NCI-H1105 (cell line): Measurements from ENCODE around the gene MYLK2.
A peak's percentile ranks its signal among the peaks of the same experiment; 100 is the strongest.
"Not testable (repeated sequence)": the region's sequence is repeated elsewhere in the genome, so short reads cannot be mapped to it uniquely, and the experiment has no call there.

Source experiments
- DNase-seq: peaks from one replicate; lab custom pipeline; 2025; lab: John Stamatoyannopoulos, UW

Gene MYLK2

GRCh38 chr20:31815408-31816188, 3.6 kb upstream of the MYLK2 start:
- no peak for DNase-seq

DNA sequence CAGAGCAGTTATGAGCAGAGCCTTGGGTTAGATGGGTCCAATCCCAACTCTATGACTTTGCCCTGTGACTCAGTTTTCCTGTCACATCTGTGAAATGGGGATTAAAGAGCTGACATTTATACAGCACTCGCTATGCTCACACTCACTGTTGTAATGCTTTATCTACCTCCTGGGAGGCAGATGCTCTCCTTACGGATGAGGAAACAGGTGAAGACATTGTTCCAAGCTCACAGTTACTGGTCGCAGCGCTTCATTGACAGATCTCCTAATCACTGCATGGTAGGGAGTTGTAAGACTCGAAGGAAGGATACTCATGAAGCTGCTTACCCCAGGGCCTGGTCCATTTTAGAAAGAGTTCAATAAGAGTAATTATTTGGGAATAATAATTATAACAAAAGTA, 2.9 kb upstream of the MYLK2 start:
- no peak for DNase-seq

GRCh38 chr20:31817461-31817860, 1.7 kb upstream of the MYLK2 start:
- no peak for DNase-seq

DNA sequence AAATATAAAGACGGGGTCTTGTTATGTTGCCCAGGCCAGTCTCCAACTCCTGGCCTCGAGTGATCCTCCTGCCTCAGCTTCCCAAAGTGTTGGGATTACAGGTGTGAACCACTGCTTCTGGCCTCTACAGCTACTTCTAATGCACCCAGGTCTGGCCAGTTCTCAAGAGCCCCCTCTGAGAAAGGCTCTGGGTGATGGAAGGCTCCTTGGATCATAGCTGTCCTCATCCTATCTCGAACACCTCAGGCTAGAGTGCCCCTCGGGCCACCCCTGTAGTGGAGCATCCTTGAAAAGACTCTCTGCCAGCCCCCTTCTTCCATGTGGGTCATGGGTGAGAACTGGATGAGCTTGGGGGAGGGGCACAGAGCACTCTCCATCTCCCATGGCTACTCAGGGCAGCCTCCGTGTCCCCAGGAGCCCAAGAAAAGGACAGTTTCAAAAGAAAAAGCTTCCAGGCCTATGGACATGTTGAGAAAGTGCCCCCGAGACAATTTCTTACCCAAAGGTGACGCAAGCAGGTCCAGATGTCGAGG, 714 bp upstream of the MYLK2 start:
- DNase-seq = no peak

DNA sequence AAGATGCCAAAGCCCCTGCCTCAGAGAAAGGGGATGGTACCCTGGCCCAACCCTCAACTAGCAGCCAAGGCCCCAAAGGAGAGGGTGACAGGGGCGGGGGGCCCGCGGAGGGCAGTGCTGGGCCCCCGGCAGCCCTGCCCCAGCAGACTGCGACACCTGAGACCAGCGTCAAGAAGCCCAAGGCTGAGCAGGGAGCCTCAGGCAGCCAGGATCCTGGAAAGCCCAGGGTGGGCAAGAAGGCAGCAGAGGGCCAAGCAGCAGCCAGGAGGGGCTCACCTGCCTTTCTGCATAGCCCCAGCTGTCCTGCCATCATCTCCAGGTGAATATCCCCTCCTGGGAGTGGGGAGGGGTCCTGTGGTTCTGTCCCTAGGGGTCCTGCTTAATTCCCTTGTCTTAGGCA, 1.1 kb downstream of the MYLK2 start:
- no peak for DNase-seq

DNA sequence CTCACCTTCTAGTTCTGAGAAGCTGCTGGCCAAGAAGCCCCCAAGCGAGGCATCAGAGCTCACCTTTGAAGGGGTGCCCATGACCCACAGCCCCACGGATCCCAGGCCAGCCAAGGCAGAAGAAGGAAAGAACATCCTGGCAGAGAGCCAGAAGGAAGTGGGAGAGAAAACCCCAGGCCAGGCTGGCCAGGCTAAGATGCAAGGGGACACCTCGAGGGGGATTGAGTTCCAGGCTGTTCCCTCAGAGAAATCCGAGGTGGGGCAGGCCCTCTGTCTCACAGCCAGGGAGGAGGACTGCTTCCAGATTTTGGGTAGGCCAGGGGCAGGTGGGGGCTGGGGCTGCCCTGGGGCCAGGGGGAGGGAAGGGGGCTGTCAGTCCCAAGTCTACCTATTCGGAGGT, 2.3 kb downstream of the MYLK2 start:
- DNase-seq = no peak

- peak; percentile 97 for DNase-seq
Measured at GRCh38 chr20:31822421-31823330, 3.5 kb downstream of the MYLK2 start.

GRCh38 chr20:31823360-31824124, 4.4 kb downstream of the MYLK2 start:
- no peak for DNase-seq

GRCh38 chr20:31824125-31824485, 4.9 kb downstream of the MYLK2 start:
- no peak for DNase-seq

GRCh38 chr20:31824554-31825313, 5.6 kb downstream of the MYLK2 start:
- DNase-seq = no peak

DNA sequence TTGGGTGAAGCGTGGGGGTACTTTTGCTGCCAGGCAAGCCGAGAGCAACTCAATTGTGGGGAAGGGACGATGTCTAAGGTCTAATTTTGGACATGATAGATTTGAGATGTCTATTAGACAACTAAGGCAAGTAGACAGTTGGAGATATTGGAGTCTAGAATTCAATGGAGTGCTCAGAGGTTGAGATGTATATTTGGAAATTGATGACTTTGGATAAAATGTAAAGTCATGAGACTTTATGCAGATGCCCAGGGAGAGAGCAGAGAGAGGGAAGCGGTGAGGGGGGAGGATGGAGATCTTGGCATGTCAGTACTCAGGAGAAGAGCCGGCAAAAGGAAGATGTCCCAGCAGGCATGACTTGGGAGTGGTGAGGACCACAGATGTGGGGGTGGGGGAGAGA, 6.9 kb downstream of the MYLK2 start:
- DNase-seq = no peak

- DNase-seq = no peak
Measured at GRCh38 chr20:31827059-31827458, 7.9 kb downstream of the MYLK2 start.

DNA sequence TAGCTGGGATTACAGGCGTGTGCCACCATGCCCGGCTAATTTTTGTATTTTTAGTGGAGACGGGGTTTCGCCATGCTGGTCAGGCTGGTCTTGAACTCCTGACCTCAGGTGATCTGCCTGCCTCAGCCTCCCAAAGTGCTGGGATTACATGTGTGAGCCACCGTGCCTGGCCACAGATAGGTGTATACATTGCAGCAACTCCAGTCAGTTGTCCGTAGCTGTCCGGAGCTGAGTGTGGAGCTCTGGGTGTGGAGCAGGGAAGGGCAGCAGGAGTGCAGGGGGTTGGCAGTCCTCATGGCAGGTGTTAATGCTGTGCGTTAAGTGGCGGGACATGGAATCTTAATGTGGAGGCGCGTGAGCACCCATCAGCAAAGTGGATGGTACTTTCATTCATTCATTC, 8.9 kb downstream of the MYLK2 start:
- not testable (repeated sequence) for DNase-seq

DNA sequence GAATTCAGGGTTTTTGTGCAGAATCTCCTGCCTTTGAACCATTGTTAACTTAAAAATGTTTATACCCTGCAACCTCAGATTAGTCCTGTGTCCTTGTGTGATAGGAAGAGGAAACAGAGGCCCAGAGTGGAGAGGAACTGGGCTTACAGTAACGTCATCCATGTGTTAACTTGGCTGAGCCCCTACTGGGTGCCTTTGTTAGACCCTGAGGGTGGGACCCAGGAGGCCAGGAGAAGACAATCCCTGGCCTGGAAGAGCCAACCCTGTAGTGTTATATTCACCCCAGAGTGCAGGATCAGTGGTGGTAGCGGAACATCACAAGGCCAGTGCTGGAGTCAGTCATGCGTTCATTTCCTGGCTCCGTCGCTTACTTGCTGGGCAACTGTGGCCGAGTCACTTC, 10.6 kb downstream of the MYLK2 start:
- DNase-seq = no peak

- DNase-seq = no peak
Measured at GRCh38 chr20:31830406-31830981, 11.3 kb downstream of the MYLK2 start.

DNA sequence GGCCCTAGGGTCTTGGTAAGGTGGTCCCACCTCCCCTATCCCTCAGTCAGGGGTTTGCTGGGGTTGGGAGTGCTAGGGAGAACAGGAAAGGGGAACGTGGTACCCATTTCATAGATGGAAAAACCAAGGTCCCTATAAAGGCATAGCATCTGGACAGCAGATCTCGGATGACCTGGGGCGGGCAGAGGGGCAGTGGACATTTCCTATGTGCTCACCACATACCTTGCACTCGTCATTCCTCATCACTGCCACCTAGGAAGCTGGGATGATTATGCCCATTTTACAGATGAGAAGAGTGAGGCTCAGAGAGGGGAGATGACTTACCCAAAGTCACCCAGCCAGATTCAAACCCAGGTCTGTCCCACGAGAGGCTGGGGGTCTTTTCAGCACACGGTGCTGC, 12.1 kb downstream of the MYLK2 start:
- no peak for DNase-seq

DNA sequence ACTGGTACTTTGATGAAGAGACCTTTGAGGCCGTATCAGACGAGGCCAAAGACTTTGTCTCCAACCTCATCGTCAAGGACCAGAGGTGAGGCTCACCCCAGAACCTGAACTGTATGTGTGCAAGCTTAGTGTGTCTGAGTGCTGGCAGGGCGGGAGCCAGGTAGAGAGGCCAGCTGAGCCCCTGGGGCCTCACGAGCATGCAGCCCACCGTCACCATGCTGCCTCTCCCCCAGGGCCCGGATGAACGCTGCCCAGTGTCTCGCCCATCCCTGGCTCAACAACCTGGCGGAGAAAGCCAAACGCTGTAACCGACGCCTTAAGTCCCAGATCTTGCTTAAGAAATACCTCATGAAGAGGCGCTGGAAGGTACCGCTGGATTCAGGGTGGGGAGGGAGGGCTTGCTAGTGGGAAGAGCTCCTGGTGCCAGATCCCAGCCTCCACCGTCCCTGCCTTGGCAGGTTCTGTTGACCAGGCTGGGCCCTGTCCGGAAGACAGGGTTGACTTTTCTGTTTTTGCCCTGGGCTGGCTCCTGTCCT, 12.7 kb downstream of the MYLK2 start:
- DNase-seq = no peak

- no peak for DNase-seq
Measured at GRCh38 chr20:31833130-31833930, 14.2 kb downstream of the MYLK2 start.

DNA sequence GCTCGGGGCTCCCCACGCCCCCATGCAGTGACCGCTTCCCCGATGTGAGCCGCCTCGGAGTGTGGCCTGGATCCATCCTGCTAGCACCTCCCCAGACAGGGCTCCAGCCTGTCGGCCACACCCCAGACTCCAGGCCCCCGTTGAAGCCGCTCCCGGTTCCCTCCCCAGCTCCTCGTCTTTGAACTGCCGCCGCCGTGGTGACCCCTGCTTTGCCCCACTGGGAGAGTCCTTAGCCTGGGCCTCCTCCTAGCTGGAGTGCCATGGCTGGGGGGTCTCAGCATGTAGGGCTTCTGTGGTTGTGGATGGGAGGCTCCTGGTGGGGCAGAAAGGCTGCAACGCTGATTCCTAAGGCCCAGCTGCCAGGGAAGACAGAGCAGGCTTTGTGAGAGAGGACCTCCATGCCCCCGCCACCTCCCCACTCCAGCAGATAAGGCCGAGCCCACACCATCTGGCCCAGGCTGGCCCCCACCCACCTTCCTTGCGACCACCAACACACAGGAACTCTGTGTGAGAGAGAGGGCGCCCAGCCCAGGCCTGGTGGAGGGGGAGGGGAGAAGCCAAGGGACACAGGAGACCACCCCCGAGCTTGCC, 14.9 kb downstream of the MYLK2 start:
- no peak for DNase-seq

DNA sequence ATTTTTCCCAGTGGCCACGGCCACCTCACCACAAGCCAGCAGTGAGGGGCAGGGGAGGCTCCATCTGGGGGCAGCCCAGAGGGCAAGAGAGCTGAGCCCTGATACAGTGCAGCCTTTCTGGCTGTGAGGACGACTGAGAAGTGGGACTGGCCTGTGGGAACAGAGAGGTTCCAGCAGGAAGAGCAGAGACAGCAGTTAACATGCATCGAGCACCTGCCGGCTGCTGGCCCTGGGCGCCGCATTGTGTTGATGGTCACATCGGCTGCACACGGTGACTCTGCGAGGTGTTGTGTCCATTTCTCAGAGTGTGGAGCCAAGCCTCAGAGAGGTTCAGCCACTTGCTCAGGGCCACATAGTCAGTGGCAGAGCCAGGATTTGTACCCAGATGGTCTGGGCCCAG, 16.4 kb downstream of the MYLK2 start:
- no peak for DNase-seq
